ENCODE data around the gene GLOD5.

- TF ChIP-seq, protein P1, sequence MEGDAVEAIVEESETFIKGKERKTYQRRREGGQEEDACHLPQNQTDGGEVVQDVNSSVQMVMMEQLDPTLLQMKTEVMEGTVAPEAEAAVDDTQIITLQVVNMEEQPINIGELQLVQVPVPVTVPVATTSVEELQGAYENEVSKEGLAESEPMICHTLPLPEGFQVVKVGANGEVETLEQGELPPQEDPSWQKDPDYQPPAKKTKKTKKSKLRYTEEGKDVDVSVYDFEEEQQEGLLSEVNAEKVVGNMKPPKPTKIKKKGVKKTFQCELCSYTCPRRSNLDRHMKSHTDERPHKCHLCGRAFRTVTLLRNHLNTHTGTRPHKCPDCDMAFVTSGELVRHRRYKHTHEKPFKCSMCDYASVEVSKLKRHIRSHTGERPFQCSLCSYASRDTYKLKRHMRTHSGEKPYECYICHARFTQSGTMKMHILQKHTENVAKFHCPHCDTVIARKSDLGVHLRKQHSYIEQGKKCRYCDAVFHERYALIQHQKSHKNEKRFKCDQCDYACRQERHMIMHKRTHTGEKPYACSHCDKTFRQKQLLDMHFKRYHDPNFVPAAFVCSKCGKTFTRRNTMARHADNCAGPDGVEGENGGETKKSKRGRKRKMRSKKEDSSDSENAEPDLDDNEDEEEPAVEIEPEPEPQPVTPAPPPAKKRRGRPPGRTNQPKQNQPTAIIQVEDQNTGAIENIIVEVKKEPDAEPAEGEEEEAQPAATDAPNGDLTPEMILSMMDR (tag by site-specific recombination; IDR thresholded peaks at IDR 0.05), result no peak
- TF ChIP-seq YY1 (tag by site-specific recombination; IDR thresholded peaks at IDR 0.05), result no peak
- no peak for TF ChIP-seq MEIS1 (CRISPR knock-in tag; IDR thresholded peaks at IDR 0.05; ENCODE audit: borderline replicate concordance)
- TF ChIP-seq ZNF660 (tag by site-specific recombination; IDR thresholded peaks at IDR 0.05), result no peak
These were observed 16.3 kb upstream of the GLOD5 start for GRCh38 chrX:48745222-48745621.

All from HEK293 (cell line).